Stomach (tissue), 4 donors: ENCODE measurements around the gene RPUSD3.

Experiments used
- CTCF ChIP-seq, 7 experiments: fragments of 450-650 bp in 4 of 7; fragments of 200-600 bp in 3 of 7; sonication (generic) in 3 of 7; IDR thresholded peaks; one replicate each; pipeline ENCODE4 v1.5.1; 2016 to 2019; ENCODE audit warnings: antibody characterized with exemption in 7 of 7, control low read depth in 2 of 7, mild to moderate bottlenecking in 1 of 7
- EP300 ChIP-seq: sonication (generic); formaldehyde crosslinking; IDR thresholded peaks from one replicate; pipeline ENCODE4 v1.6.1; 2017; ENCODE audit warnings: antibody characterized with exemption
- POLR2A ChIP-seq, 4 donors: fragments of 450-650 bp; IDR thresholded peaks; one replicate each; pipeline ENCODE4 v1.6.1; 2016; ENCODE audit warnings: antibody characterized with exemption in 4 of 4, control low read depth in 2 of 4, mild to moderate bottlenecking in 1 of 4, moderate library complexity in 1 of 4
- POLR2AphosphoS5 ChIP-seq, 3 donors: sonication (generic); formaldehyde crosslinking; IDR thresholded peaks; one replicate each; pipeline ENCODE4 v1.6.1; 2016; ENCODE audit warnings: antibody characterized with exemption in 3 of 3

- TF ChIP-seq CTCF (IDR thresholded peaks at IDR 0.05) (no peak), POLR2A (IDR thresholded peaks at IDR 0.05) (no peak), EP300 (no peak), POLR2AphosphoS5 (IDR thresholded peaks at IDR 0.05) (no peak)
These were observed 42.5 kb upstream of the RPUSD3 start for GRCh38 chr3:9886328-9886727.
